ENCODE measurements around the gene PKNOX2.

PKNOX2 gene

GRCh38 chr11:125179346-125179745 is 14.8 kb downstream of the PKNOX2 start:
- peaks cover 16% of the 10 kb centered on the region for H3K27me3 ChIP-seq (ENCODE audit: insufficient read depth, poor library complexity, severe bottlenecking)
- no peak for DNase-seq (ENCODE audit: low read depth in 1 of 2, low spot score in 1 of 2)
- no peak for TF ChIP-seq POLR2AphosphoS5 (IDR thresholded peaks at IDR 0.05; ENCODE audit: low read depth)
- H3K4me3 ChIP-seq (replicated peaks; ENCODE audit: insufficient read depth, low read length): no peak overlapping the region
- H3K27ac ChIP-seq (replicated peaks): no peak overlapping the region

DNA sequence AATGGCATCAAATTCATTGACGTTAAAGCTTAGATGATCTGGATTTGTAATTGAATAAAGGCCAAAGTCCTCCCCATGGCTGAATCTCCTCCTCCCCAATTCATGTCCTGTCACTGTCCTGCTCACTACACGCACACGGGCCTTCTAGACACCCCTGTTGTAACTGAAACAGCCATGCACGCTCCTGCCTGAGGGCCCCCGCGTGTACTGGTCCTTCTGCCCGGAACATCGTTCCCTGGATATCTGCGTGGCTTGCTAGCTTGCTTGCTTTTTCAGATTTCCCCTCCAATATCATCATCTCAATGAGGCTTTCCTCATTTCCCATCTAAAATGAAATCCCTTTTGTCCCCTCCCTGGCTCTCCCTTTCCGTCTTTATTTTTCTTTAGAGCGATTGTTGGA is 15.3 kb downstream of the PKNOX2 start:
- DNase-seq (ENCODE audit: low read depth in 1 of 2, low spot score in 1 of 2): no peak
- Histone ChIP-seq H3K27ac (replicated peaks) (no peak overlapping the region), H3K27me3 (ENCODE audit: insufficient read depth, poor library complexity, severe bottlenecking) (peaks cover 16% of the 10 kb centered on the region), H3K4me3 (replicated peaks; ENCODE audit: insufficient read depth, low read length) (no peak overlapping the region)
- TF ChIP-seq, protein P1, sequence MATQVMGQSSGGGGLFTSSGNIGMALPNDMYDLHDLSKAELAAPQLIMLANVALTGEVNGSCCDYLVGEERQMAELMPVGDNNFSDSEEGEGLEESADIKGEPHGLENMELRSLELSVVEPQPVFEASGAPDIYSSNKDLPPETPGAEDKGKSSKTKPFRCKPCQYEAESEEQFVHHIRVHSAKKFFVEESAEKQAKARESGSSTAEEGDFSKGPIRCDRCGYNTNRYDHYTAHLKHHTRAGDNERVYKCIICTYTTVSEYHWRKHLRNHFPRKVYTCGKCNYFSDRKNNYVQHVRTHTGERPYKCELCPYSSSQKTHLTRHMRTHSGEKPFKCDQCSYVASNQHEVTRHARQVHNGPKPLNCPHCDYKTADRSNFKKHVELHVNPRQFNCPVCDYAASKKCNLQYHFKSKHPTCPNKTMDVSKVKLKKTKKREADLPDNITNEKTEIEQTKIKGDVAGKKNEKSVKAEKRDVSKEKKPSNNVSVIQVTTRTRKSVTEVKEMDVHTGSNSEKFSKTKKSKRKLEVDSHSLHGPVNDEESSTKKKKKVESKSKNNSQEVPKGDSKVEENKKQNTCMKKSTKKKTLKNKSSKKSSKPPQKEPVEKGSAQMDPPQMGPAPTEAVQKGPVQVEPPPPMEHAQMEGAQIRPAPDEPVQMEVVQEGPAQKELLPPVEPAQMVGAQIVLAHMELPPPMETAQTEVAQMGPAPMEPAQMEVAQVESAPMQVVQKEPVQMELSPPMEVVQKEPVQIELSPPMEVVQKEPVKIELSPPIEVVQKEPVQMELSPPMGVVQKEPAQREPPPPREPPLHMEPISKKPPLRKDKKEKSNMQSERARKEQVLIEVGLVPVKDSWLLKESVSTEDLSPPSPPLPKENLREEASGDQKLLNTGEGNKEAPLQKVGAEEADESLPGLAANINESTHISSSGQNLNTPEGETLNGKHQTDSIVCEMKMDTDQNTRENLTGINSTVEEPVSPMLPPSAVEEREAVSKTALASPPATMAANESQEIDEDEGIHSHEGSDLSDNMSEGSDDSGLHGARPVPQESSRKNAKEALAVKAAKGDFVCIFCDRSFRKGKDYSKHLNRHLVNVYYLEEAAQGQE (IDR thresholded peaks at IDR 0.05; ENCODE audit: insufficient replicate concordance, low read depth): no peak
- no peak for TF ChIP-seq SPI1 (IDR thresholded peaks at IDR 0.05; ENCODE audit: borderline replicate concordance, low read depth)
- TF ChIP-seq GABPA (IDR thresholded peaks at IDR 0.05; ENCODE audit: low read depth): no peak
- no peak for TF ChIP-seq CTCF (IDR thresholded peaks at IDR 0.05; ENCODE audit: insufficient read depth, low read length)
- TF ChIP-seq POLR2AphosphoS5 (IDR thresholded peaks at IDR 0.05; ENCODE audit: low read depth): no peak

DNA sequence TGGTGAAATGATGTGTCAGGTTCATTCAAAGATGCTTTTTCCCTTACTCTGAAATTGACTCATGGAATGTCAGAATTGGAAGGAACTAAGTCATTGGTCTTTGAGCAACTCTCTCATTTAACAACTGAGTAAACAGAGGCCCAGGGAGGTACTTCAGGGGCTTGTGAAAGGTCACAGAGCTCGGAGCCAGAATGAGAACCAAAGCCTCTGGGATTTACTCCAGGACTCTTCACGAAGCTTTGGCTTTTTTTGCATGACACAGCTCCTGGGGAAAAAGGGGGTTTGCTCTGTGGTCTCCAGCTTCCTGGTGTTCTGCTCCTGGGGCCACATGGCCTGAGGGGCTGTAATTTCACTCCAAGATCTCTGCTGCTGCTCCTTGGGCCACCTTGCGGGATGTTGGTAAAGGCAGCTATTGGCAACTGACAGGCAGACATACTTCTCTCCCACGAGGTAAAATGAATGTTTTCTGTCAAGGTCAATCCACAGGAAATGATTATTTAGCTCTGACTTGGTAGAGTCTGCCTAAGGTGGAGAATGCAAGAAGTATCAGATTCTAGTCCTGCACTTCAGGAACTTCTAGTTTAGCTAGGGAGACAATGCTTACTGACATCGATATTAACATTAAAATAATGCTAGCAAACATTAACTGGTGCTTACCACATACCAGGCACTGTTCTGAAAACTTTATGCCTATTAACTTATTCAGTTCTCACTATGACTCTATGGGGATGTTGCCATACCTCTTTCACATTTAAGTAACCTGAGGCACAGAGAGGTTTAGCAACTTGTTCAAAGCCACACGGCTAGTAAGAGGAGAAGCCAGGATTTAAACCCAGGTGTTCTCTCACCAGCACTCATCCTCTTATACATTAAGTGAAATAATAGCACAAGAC is 16.1 kb downstream of the PKNOX2 start:
- Histone ChIP-seq H3K27ac (replicated peaks) (no peak overlapping the region), H3K27me3 (ENCODE audit: insufficient read depth, poor library complexity, severe bottlenecking) (peaks cover 16% of the 10 kb centered on the region), H3K4me3 (replicated peaks; ENCODE audit: insufficient read depth, low read length) (no peak overlapping the region)
- no peak for DNase-seq (ENCODE audit: low read depth in 1 of 2, low spot score in 1 of 2)
- no peak for TF ChIP-seq POLR2AphosphoS5 (IDR thresholded peaks at IDR 0.05; ENCODE audit: low read depth)
- no peak for TF ChIP-seq CTCF (IDR thresholded peaks at IDR 0.05; ENCODE audit: insufficient read depth, low read length)
- TF ChIP-seq, protein P1 (IDR thresholded peaks at IDR 0.05; ENCODE audit: insufficient replicate concordance, low read depth): no peak
- TF ChIP-seq SPI1 (IDR thresholded peaks at IDR 0.05; ENCODE audit: borderline replicate concordance, low read depth): no peak
- TF ChIP-seq GABPA (IDR thresholded peaks at IDR 0.05; ENCODE audit: low read depth): no peak

DNA sequence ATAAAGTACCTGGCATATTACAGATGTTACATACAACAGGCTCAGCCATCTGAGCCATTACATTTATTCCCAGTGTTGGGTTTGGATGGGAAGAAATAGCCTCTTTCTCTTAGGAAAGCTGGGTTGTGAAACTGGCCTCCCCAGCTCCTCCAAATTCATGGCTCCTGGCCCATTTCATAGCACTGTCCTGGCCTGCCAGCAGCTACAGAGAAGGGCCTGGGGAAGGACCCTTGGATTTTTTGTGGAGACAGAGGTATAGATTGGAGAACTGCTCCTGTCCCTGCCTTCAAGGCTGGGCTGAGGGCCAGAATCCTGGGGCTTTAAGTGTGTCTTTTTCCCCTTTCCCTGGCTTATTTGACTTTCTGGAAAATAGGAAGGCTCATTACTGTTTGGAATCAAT is 18.0 kb downstream of the PKNOX2 start:
- TF ChIP-seq POLR2AphosphoS5 (IDR thresholded peaks at IDR 0.05; ENCODE audit: low read depth) (no peak), SPI1 (IDR thresholded peaks at IDR 0.05; ENCODE audit: borderline replicate concordance, low read depth) (no peak), CTCF (IDR thresholded peaks at IDR 0.05; ENCODE audit: insufficient read depth, low read length) (no peak), GABPA (IDR thresholded peaks at IDR 0.05; ENCODE audit: low read depth) (no peak)
- TF ChIP-seq, protein P1 (IDR thresholded peaks at IDR 0.05; ENCODE audit: insufficient replicate concordance, low read depth): no peak
- DNase-seq (ENCODE audit: low read depth in 1 of 2, low spot score in 1 of 2): no peak
- H3K27me3 ChIP-seq (ENCODE audit: insufficient read depth, poor library complexity, severe bottlenecking): peaks cover 8% of the 10 kb centered on the region

More for the DNA sequence above, 18.0 kb downstream of the PKNOX2 start:
- Histone ChIP-seq H3K4me3 (replicated peaks; ENCODE audit: insufficient read depth, low read length) (no peak overlapping the region), H3K27ac (replicated peaks) (no peak overlapping the region)
